Memory B cell (primary cell): ENCODE results near the gene ST13.
"Not testable (repeated sequence)": the region's sequence is repeated elsewhere in the genome, so short reads cannot be mapped to it uniquely, and the experiment has no call there.

Experiments
- ATAC-seq: fragments of 150-1000 bp; cut with Tn5 transposase; 2 replicates; pipeline ENCODE4 v1.10.0; 2021; ENCODE audit warnings: low read depth, mild to moderate bottlenecking, moderate library complexity
- DNase-seq, 2 donors: peaks; one replicate each; pipeline ENCODE4 v3.0.0; 2022; ENCODE audit warnings: low spot score in 2 of 2
- H3K27ac Mint-ChIP-seq: one replicate; pipeline ENCODE4 v1.8.0; 2022; ENCODE audit warnings: mild to moderate bottlenecking, moderate library complexity, mixed read lengths
- H3K27me3 Mint-ChIP-seq: one replicate; pipeline ENCODE4 v1.8.0; 2022; ENCODE audit warnings: mixed read lengths
- H3K36me3 Mint-ChIP-seq: one replicate; pipeline ENCODE4 v1.8.0; 2022; ENCODE audit warnings: mild to moderate bottlenecking, mixed read lengths
- H3K4me1 Mint-ChIP-seq: one replicate; pipeline ENCODE4 v1.8.0; 2022; ENCODE audit warnings: mixed read lengths
- H3K4me3 Mint-ChIP-seq: one replicate; pipeline ENCODE4 v1.8.0; 2022; ENCODE audit warnings: mild to moderate bottlenecking, moderate library complexity, mixed read lengths
- H3K9me3 Mint-ChIP-seq: one replicate; pipeline ENCODE4 v1.8.0; 2022; ENCODE audit warnings: mixed read lengths

Gene ST13

GRCh38 chr22:40782521-40782920, 73.9 kb downstream of the ST13 start:
- H3K4me3 Mint-ChIP-seq, result no peak overlapping the region
- ATAC-seq (no peak), DNase-seq (no peak)
- H3K9me3 Mint-ChIP-seq, result no peaks in the 10 kb centered on the region
- H3K36me3 Mint-ChIP-seq, result peaks cover 28% of the 10 kb centered on the region
- no peak overlapping the region for H3K27ac Mint-ChIP-seq
- no peaks in the 10 kb centered on the region for H3K4me1 Mint-ChIP-seq
- H3K27me3 Mint-ChIP-seq, result no peaks in the 10 kb centered on the region

- H3K36me3 Mint-ChIP-seq, result peaks cover 29% of the 10 kb centered on the region
- not testable (repeated sequence) for H3K27me3 Mint-ChIP-seq, H3K27ac Mint-ChIP-seq, ATAC-seq, H3K4me1 Mint-ChIP-seq, H3K4me3 Mint-ChIP-seq, H3K9me3 Mint-ChIP-seq, DNase-seq
Measured at GRCh38 chr22:40781749-40782148, 74.7 kb downstream of the ST13 start.
